Measurements from ENCODE around the gene KIAA1671.

DNA sequence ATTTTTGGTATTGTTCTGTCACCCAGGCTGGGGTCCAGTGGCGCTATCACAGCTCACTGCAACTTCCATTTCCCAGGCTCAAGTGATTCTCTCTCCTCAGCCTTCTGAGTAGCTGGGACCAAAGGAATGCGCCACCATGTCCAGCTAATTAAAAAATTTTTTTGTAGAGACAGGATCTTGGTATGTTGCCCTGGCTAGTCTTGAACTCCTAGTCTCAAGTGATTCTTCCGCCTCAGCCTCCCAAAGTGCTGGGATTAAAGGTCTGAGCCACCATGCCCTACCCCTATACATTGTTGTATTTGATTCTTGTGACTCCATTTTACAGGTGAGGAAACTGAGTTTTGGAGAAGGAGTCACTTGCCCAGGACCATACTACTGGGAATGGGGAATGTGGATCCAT is 11.9 kb downstream of the KIAA1671 start:
- TF ChIP-seq, protein P1, sequence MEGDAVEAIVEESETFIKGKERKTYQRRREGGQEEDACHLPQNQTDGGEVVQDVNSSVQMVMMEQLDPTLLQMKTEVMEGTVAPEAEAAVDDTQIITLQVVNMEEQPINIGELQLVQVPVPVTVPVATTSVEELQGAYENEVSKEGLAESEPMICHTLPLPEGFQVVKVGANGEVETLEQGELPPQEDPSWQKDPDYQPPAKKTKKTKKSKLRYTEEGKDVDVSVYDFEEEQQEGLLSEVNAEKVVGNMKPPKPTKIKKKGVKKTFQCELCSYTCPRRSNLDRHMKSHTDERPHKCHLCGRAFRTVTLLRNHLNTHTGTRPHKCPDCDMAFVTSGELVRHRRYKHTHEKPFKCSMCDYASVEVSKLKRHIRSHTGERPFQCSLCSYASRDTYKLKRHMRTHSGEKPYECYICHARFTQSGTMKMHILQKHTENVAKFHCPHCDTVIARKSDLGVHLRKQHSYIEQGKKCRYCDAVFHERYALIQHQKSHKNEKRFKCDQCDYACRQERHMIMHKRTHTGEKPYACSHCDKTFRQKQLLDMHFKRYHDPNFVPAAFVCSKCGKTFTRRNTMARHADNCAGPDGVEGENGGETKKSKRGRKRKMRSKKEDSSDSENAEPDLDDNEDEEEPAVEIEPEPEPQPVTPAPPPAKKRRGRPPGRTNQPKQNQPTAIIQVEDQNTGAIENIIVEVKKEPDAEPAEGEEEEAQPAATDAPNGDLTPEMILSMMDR (IDR thresholded peaks at IDR 0.05), result no peak
- TF ChIP-seq POLR2A (IDR thresholded peaks at IDR 0.05) (no peak), POLR2AphosphoS5 (IDR thresholded peaks at IDR 0.05) (no peak)

All from breast epithelium (tissue), 3 donors.